Measurements from ENCODE around the gene KCNQ5.
"Not testable (repeated sequence)": the region's sequence is repeated elsewhere in the genome, so short reads cannot be mapped to it uniquely, and the experiment has no call there.

Gene KCNQ5

GRCh38 chr6:73143551-73143950 lies 521.7 kb downstream of the KCNQ5 start:
- DNase-seq, result no peak

GRCh38 chr6:73144516-73144915 lies 522.7 kb downstream of the KCNQ5 start:
- DNase-seq, result no peak

- DNase-seq, result no peak
These were observed 523.8 kb downstream of the KCNQ5 start for GRCh38 chr6:73145690-73146089.

GRCh38 chr6:73151732-73152131 lies 529.9 kb downstream of the KCNQ5 start:
- DNase-seq, result no peak

GRCh38 chr6:73152556-73152955 lies 530.7 kb downstream of the KCNQ5 start:
- DNase-seq, result no peak

- DNase-seq, result no peak
These were observed 531.3 kb downstream of the KCNQ5 start for GRCh38 chr6:73152966-73153757.

- DNase-seq, result no peak
These were observed 535.2 kb downstream of the KCNQ5 start for GRCh38 chr6:73156793-73157767.

GRCh38 chr6:73157870-73158269 lies 536.0 kb downstream of the KCNQ5 start:
- DNase-seq, result no peak

GRCh38 chr6:73169111-73169510 lies 547.2 kb downstream of the KCNQ5 start:
- no peak for DNase-seq

- no peak for DNase-seq
These were observed 547.8 kb downstream of the KCNQ5 start for GRCh38 chr6:73169633-73170032.

- no peak for DNase-seq
These were observed 552.8 kb downstream of the KCNQ5 start for GRCh38 chr6:73174646-73175045.

GRCh38 chr6:73176057-73176456 lies 554.2 kb downstream of the KCNQ5 start:
- DNase-seq, result no peak

- no peak for DNase-seq
These were observed 555.5 kb downstream of the KCNQ5 start for GRCh38 chr6:73177221-73177944.

- DNase-seq, result no peak
These were observed 558.3 kb downstream of the KCNQ5 start for GRCh38 chr6:73180076-73180738.

GRCh38 chr6:73180763-73181619 lies 559.1 kb downstream of the KCNQ5 start:
- peak; percentile 28 for DNase-seq

GRCh38 chr6:73182021-73182607 lies 560.2 kb downstream of the KCNQ5 start:
- DNase-seq, result no peak

GRCh38 chr6:73193302-73193701 lies 571.4 kb downstream of the KCNQ5 start:
- DNase-seq, result not testable (repeated sequence)

- DNase-seq, result no peak
These were observed 572.9 kb downstream of the KCNQ5 start for GRCh38 chr6:73194744-73195143.

- no peak for DNase-seq
These were observed 578.4 kb downstream of the KCNQ5 start for GRCh38 chr6:73200247-73200646.

- no peak for DNase-seq
These were observed 578.9 kb downstream of the KCNQ5 start for GRCh38 chr6:73200735-73201134.

GRCh38 chr6:73203098-73203497 lies 581.2 kb downstream of the KCNQ5 start:
- no peak for DNase-seq
